ENCODE measurements around the gene MOGAT1. TPM values are rescaled to one million over a fixed set of nuclear protein-coding genes. Genes with fewer than 3 reads are reported as not detected.

The MOGAT1 gene
- total RNA-seq, 2 donors from 2014 or later = 0.24 TPM; not detected in 1

- H3K36me3 ChIP-seq = no peaks in the 10 kb centered on the region
- no peak for TF ChIP-seq CTCF (IDR thresholded peaks at IDR 0.05)
- no peaks in the 10 kb centered on the region for H3K4me1 ChIP-seq
- no peak overlapping the region for H3K9ac ChIP-seq (ENCODE audit: low read depth in 2 of 2, low read length in 2 of 2)
- H3K27ac ChIP-seq = no peak overlapping the region
- H3K9me3 ChIP-seq = no peaks in the 10 kb centered on the region
- intact Hi-C loops (cut with DNase I) = no loop called here
- DNase-seq = no peak
- H3K27me3 ChIP-seq = no peaks in the 10 kb centered on the region
- no peak overlapping the region for H3K4me3 ChIP-seq
Observed at GRCh38 chr2:222732489-222733178, 61.2 kb downstream of the MOGAT1 start.

GRCh38 chr2:222733470-222733845, 62.0 kb downstream of the MOGAT1 start:
- no peak overlapping the region for H3K4me3 ChIP-seq
- H3K9me3 ChIP-seq = no peaks in the 10 kb centered on the region
- DNase-seq = no peak
- H3K36me3 ChIP-seq = no peaks in the 10 kb centered on the region
- H3K9ac ChIP-seq (ENCODE audit: low read depth in 2 of 2, low read length in 2 of 2) = no peak overlapping the region
- no peak for TF ChIP-seq CTCF (IDR thresholded peaks at IDR 0.05)
- H3K4me1 ChIP-seq = no peaks in the 10 kb centered on the region
- H3K27me3 ChIP-seq = no peaks in the 10 kb centered on the region
- H3K27ac ChIP-seq = no peak overlapping the region
- intact Hi-C loops (cut with DNase I) = no loop called here

GRCh38 chr2:222733846-222734702, 62.6 kb downstream of the MOGAT1 start:
- Histone ChIP-seq H3K4me3 (no peak overlapping the region), H3K27ac (peak overlapping the region; percentile 32), H3K27me3 (no peaks in the 10 kb centered on the region), H3K4me1 (no peaks in the 10 kb centered on the region), H3K9ac (ENCODE audit: low read depth in 2 of 2, low read length in 2 of 2) (no peak overlapping the region), H3K36me3 (no peaks in the 10 kb centered on the region), H3K9me3 (no peaks in the 10 kb centered on the region)
- TF ChIP-seq CTCF (IDR thresholded peaks at IDR 0.05) = no peak
- intact Hi-C loops (cut with DNase I) = no loop called here
- DNase-seq = peak; percentile 53

- DNase-seq = no peak
- Histone ChIP-seq H3K4me3 (no peak overlapping the region), H3K9ac (ENCODE audit: low read depth in 2 of 2, low read length in 2 of 2) (no peak overlapping the region), H3K27ac (no peak overlapping the region), H3K36me3 (no peaks in the 10 kb centered on the region), H3K9me3 (no peaks in the 10 kb centered on the region), H3K4me1 (no peaks in the 10 kb centered on the region), H3K27me3 (no peaks in the 10 kb centered on the region)
- no peak for TF ChIP-seq CTCF (IDR thresholded peaks at IDR 0.05)
- intact Hi-C loops (cut with DNase I) = no loop called here
Observed at GRCh38 chr2:222734703-222735014, 63.2 kb downstream of the MOGAT1 start.

- Histone ChIP-seq H3K9ac (ENCODE audit: low read depth in 2 of 2, low read length in 2 of 2) (no peak overlapping the region), H3K4me3 (no peak overlapping the region), H3K27me3 (no peaks in the 10 kb centered on the region), H3K27ac (no peak overlapping the region), H3K36me3 (no peaks in the 10 kb centered on the region), H3K9me3 (no peaks in the 10 kb centered on the region), H3K4me1 (no peaks in the 10 kb centered on the region)
- no peak for DNase-seq
- TF ChIP-seq CTCF (IDR thresholded peaks at IDR 0.05) = no peak
- intact Hi-C loops (cut with DNase I) = no loop called here
Observed at GRCh38 chr2:222736301-222736700, 64.8 kb downstream of the MOGAT1 start.

Data from colonic mucosa (tissue), 4 donors.